Panc1 (cell line): Measurements from ENCODE around the gene CCDC32. TPM values are rescaled to one million over a fixed set of nuclear protein-coding genes. Genes with fewer than 3 reads are reported as not detected.

Experiments
- ATAC-seq: fragments of 200-7000 bp; cut with Tn5 transposase; 2 replicates; pipeline ENCODE4 v1.9.1; 2020; ENCODE audit warnings: mild to moderate bottlenecking, moderate library complexity
- BruUV-seq: library from RNA; stranded (reverse); fragments of 400-500 nt; replicated peaks from 2 replicates; lab custom pipeline; 2021; lab: Mats Ljungman, UMichigan
- CTCF ChIA-PET: fragments of 300-600 bp; sonication (Branson Sonifier 250); formaldehyde crosslinking; loops from one replicate; lab custom pipeline; 2022; ENCODE audit warnings: antibody characterized with exemption; lab: Charles Lee
- POLR2A ChIA-PET: fragments of 300-600 bp; sonication (Branson Sonifier 250); formaldehyde crosslinking; loops from one replicate; lab custom pipeline; 2022; ENCODE audit warnings: antibody characterized with exemption; lab: Charles Lee
- DNase-seq: peaks from one replicate; pipeline ENCODE4 v3.0.0-alpha.2; 2010; ENCODE audit warnings: low read depth, low spot score
- H3K27ac ChIP-seq: 2 replicates; pipeline ENCODE4 v1.5.1; 2011; ENCODE audit warnings: mild to moderate bottlenecking, low read length, inconsistent platforms
- H3K27me3 ChIP-seq: fragments of 200-500 bp; sonication (Bioruptor generic); 2 replicates; pipeline ENCODE4 v1.6.0; 2014; ENCODE audit warnings: low read length, inconsistent platforms; ENCODE audit not compliant: control insufficient read depth, insufficient read depth
- H3K36me3 ChIP-seq: fragments of 200-500 bp; sonication (Bioruptor generic); 2 replicates; pipeline ENCODE4 v1.5.1; 2014; ENCODE audit warnings: inconsistent platforms, mild to moderate bottlenecking, low read length, moderate library complexity; ENCODE audit not compliant: control insufficient read depth, insufficient read depth
- H3K4me1 ChIP-seq: 2 replicates; pipeline ENCODE4 v1.5.1; 2011; ENCODE audit warnings: inconsistent platforms, mild to moderate bottlenecking, low read length, moderate library complexity; ENCODE audit not compliant: control insufficient read depth, insufficient read depth
- H3K4me3 ChIP-seq, 2 experiments: 2 replicates each; pipeline ENCODE4 v1.5.1; 2011 to 2012; ENCODE audit warnings: low read depth in 2 of 2, low read length in 2 of 2, mild to moderate bottlenecking in 2 of 2, inconsistent platforms in 1 of 2, moderate library complexity in 1 of 2
- H3K9me3 ChIP-seq: fragments of 200-500 bp; sonication (Bioruptor generic); 2 replicates; pipeline ENCODE4 v1.5.1; 2014; ENCODE audit warnings: low read depth, mild to moderate bottlenecking, inconsistent platforms, low read length, moderate library complexity; ENCODE audit not compliant: control insufficient read depth, insufficient read depth
- CTCF ChIP-seq: fragments of 450-650 bp; IDR thresholded peaks from 2 replicates; pipeline ENCODE4 v1.5.1; 2017; ENCODE audit warnings: mild to moderate bottlenecking
- POLR2AphosphoS5 ChIP-seq: IDR thresholded peaks from 2 replicates; pipeline ENCODE4 v1.6.1; 2012; ENCODE audit warnings: mild to moderate bottlenecking, low read depth, low read length, moderate library complexity
- REST ChIP-seq, 2 experiments: IDR thresholded peaks; 2 replicates each; pipeline ENCODE4 v1.6.1; 2011 to 2012; ENCODE audit warnings: low read depth in 2 of 2, control low read depth in 1 of 2, low read length in 1 of 2, mild to moderate bottlenecking in 1 of 2, moderate library complexity in 1 of 2; ENCODE audit not compliant: insufficient read depth in 1 of 2
- SIN3A ChIP-seq: IDR thresholded peaks from 2 replicates; pipeline ENCODE4 v1.6.1; 2012; ENCODE audit warnings: low read depth, mild to moderate bottlenecking, low read length, moderate library complexity, borderline replicate concordance; ENCODE audit not compliant: insufficient read depth
- TCF7L2 ChIP-seq: IDR thresholded peaks from 2 replicates; pipeline ENCODE4 v1.6.1; 2011; ENCODE audit warnings: mild to moderate bottlenecking, low read depth, low read length, inconsistent platforms
- in situ Hi-C: cut with HindIII; loops from 2 replicates; pipeline ENCODE4 v1.10.0; 2016; ENCODE audit warnings: low sequenced_read_pairs, low pct_unique_long_range_greater_than_20kb
- intact Hi-C: fragments of 100-400 bp; cut with micrococcal nuclease; formaldehyde crosslinking; loops from one replicate; pipeline ENCODE4 v1.10.0; 2022; ENCODE audit not compliant: unreplicated experiment
- total RNA-seq: library from RNA; stranded (reverse); gene quantifications from one replicate; pipeline ENCODE4 v1.2.1, GENCODE V29; 2021; ENCODE audit not compliant: unreplicated experiment

The CCDC32 gene
- total RNA-seq, 1 experiment from 2014 or later = 29.8 TPM

GRCh38 chr15:40567111-40567510 lies 2.3 kb upstream of the CCDC32 start:
- intact Hi-C loops = no loop called here
- BruUV-seq = no TSS peak
- CTCF ChIA-PET = interaction anchor here (0.6 to 1.2 kb wide), 3 partner anchors 40 to 218 kb away, joined by 3 to 6 read pairs (median 5); no protein-coding TSS in a partner anchor
- no peaks in the 10 kb centered on the region; the same call in 1 of the 2 replicates for H3K36me3 ChIP-seq
- no peak for DNase-seq
- peaks cover 12% of the 10 kb centered on the region for H3K4me1 ChIP-seq
- POLR2A ChIA-PET = interaction anchor here (0.6 kb wide), 1 partner anchor 17 kb away, joined by 3 read pairs; no protein-coding TSS in a partner anchor
- H3K4me3 ChIP-seq = no peak overlapping the region
- no peak for TF ChIP-seq SIN3A
- TF ChIP-seq CTCF = peak; percentile 80
- in situ Hi-C loops = no loop called here
- no peaks in the 10 kb centered on the region for H3K9me3 ChIP-seq
- no peak overlapping the region for H3K27ac ChIP-seq
- no peaks in the 10 kb centered on the region for H3K27me3 ChIP-seq
- ATAC-seq = peak; percentile 35

DNA sequence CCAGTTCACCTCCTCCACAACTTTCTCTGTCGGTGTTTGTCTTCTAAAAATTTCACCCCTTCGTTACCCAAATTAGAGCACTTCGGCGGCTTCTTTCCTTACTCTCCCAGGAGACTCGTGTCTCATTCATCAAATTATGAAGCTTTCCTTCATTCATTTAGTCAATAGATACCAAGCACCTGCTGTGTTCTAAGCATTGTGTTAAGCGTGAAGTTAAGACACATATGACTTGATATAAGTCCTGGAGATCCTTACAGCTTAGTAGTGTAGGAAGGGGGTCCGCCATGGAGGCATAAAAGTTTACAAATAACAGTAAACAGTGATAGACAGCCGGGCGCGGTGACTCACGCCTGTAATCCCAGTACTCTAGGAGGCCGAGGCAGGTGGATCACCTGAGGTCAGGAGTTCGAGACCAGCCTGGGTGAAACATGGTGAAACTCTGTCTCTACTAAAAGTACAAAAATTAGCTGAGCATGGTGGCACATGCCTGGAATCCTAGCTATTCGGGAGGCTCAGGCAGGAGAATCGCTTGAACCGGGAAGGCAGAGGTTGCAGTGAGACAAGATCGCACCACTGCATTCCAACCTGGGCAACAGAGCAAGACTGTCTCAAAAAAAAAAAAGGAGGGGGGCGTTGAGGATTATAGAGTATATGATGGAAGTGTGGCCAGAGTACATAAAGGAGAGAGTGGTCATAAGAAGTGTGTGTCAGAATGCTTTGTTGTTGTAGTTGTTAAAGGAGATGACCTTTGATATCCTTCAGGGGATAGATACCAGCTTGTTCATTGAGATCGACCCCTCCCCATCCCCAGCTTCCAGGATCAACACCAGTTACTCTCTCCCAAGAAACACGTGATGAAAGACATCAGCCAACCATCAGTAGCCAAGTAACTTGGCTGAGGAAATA lies 744 bp upstream of the CCDC32 start:
- peak; percentile 4; the same call in 1 of the 2 replicates for ATAC-seq
- H3K27ac ChIP-seq = peak overlapping the region; percentile 92
- peak overlapping the region; percentile 78 to 95 for H3K4me3 ChIP-seq
- in situ Hi-C loops = no loop called here
- intact Hi-C loops = no loop called here
- H3K9me3 ChIP-seq = no peaks in the 10 kb centered on the region
- no peaks in the 10 kb centered on the region; the same call in 1 of the 2 replicates for H3K36me3 ChIP-seq
- no TSS peak for BruUV-seq
- ChIA-PET CTCF (interaction anchor here (0.5 to 0.7 kb wide), 3 partner anchors 114 to 556 kb away, joined by 4 to 9 read pairs (median 5); no protein-coding TSS in a partner anchor), POLR2A (interaction anchor here (0.6 to 0.7 kb wide), 2 partner anchors 44 to 123 kb away, joined by 6 read pairs; no protein-coding TSS in a partner anchor)
- peaks cover 11% of the 10 kb centered on the region for H3K4me1 ChIP-seq
- H3K27me3 ChIP-seq = no peaks in the 10 kb centered on the region
- TF ChIP-seq POLR2AphosphoS5 (no peak), CTCF (no peak), TCF7L2 (no peak), REST (IDR thresholded peaks at IDR 0.05; ENCODE audit: insufficient read depth in 1 of 2, low read depth in 2 of 2, low read length in 1 of 2) (no peak), SIN3A (no peak)
- DNase-seq = no peak
